H1 (cell line): Measurements from ENCODE around the gene CUL1. TPM values are rescaled to one million over a fixed set of nuclear protein-coding genes. Genes with fewer than 3 reads are reported as not detected.

Source experiments
- EP300 ChIP-seq, 2 experiments: IDR thresholded peaks; 1 replicate in 1 of 2; 2 replicates in 1 of 2; pipeline ENCODE4 v1.6.1; 2011 to 2012; ENCODE audit warnings: low read depth in 2 of 2, low read length in 2 of 2, mild to moderate bottlenecking in 2 of 2, borderline replicate concordance in 1 of 2, inconsistent platforms in 1 of 2, moderate library complexity in 1 of 2
- HDAC2 ChIP-seq, 2 experiments: fragments of 300-600 bp in 1 of 2; sonication (generic) in 1 of 2; IDR thresholded peaks; 2 replicates each; pipeline ENCODE4 v1.6.1; 2011 to 2012; ENCODE audit warnings: low read depth in 2 of 2, low read length in 2 of 2, mild to moderate bottlenecking in 2 of 2, moderate library complexity in 2 of 2, borderline replicate concordance in 1 of 2, inconsistent platforms in 1 of 2
- KDM1A ChIP-seq: fragments of 200-600, 300-600 bp; sonication (generic); IDR thresholded peaks from 2 replicates; pipeline ENCODE4 v1.7.1; 2016; ENCODE audit warnings: mild to moderate bottlenecking, low read length, borderline replicate concordance
- SRF ChIP-seq: IDR thresholded peaks from 2 replicates; pipeline ENCODE4 v1.6.1; 2011; ENCODE audit warnings: mild to moderate bottlenecking, low read depth, low read length, moderate library complexity
- USF2 ChIP-seq: IDR thresholded peaks from 2 replicates; pipeline ENCODE4 v1.6.1; 2011; ENCODE audit warnings: low read length, improper control_type of control experiment
- polyA plus RNA-seq, 7 experiments: library from polyadenylated mRNA; depleted of rRNA in 3 of 7; stranded (reverse) in 5 of 7; unstranded in 2 of 7; fragments of >200 nt in 5 of 7; fragments of 200-250 nt in 2 of 7; gene quantifications; 1 replicate in 5 of 7; 2 replicates in 1 of 7; 4 replicates in 1 of 7; pipeline versions ENCODE4 v1.2.1 to v1.2.3, GENCODE V29; 2011 to 2013; ENCODE audit warnings: missing spikeins in 2 of 7, mixed read lengths in 2 of 7
- total RNA-seq: library from RNA; stranded (reverse); fragmentation: NEBNext Ultra II Directional; extraction: Animal tissue kit (Norgen Biotek cat#: 25700); gene quantifications from 2 replicates; pipeline ENCODE4 v1.2.1, GENCODE V29; 2021
- TF ChIP-seq, protein P1 (sequence below): fragments of 300-600 bp; sonication (generic); IDR thresholded peaks from 2 replicates; pipeline ENCODE4 v1.7.1; 2012; ENCODE audit warnings: low read length, moderate library complexity, mild to moderate bottlenecking, inconsistent platforms; ENCODE audit not compliant: insufficient replicate concordance
- TF ChIP-seq, protein P2 (sequence below): IDR thresholded peaks from 2 replicates; pipeline ENCODE4 v1.6.1; 2012; ENCODE audit warnings: low read length, inconsistent platforms

CUL1 gene
- total and polyA plus RNA-seq, 2 of the 8 experiments (the other 6 are each of a cell fraction or from before 2014, with no cell fraction given), result 33.0 to 77.3 TPM

- TF ChIP-seq, protein P1, sequence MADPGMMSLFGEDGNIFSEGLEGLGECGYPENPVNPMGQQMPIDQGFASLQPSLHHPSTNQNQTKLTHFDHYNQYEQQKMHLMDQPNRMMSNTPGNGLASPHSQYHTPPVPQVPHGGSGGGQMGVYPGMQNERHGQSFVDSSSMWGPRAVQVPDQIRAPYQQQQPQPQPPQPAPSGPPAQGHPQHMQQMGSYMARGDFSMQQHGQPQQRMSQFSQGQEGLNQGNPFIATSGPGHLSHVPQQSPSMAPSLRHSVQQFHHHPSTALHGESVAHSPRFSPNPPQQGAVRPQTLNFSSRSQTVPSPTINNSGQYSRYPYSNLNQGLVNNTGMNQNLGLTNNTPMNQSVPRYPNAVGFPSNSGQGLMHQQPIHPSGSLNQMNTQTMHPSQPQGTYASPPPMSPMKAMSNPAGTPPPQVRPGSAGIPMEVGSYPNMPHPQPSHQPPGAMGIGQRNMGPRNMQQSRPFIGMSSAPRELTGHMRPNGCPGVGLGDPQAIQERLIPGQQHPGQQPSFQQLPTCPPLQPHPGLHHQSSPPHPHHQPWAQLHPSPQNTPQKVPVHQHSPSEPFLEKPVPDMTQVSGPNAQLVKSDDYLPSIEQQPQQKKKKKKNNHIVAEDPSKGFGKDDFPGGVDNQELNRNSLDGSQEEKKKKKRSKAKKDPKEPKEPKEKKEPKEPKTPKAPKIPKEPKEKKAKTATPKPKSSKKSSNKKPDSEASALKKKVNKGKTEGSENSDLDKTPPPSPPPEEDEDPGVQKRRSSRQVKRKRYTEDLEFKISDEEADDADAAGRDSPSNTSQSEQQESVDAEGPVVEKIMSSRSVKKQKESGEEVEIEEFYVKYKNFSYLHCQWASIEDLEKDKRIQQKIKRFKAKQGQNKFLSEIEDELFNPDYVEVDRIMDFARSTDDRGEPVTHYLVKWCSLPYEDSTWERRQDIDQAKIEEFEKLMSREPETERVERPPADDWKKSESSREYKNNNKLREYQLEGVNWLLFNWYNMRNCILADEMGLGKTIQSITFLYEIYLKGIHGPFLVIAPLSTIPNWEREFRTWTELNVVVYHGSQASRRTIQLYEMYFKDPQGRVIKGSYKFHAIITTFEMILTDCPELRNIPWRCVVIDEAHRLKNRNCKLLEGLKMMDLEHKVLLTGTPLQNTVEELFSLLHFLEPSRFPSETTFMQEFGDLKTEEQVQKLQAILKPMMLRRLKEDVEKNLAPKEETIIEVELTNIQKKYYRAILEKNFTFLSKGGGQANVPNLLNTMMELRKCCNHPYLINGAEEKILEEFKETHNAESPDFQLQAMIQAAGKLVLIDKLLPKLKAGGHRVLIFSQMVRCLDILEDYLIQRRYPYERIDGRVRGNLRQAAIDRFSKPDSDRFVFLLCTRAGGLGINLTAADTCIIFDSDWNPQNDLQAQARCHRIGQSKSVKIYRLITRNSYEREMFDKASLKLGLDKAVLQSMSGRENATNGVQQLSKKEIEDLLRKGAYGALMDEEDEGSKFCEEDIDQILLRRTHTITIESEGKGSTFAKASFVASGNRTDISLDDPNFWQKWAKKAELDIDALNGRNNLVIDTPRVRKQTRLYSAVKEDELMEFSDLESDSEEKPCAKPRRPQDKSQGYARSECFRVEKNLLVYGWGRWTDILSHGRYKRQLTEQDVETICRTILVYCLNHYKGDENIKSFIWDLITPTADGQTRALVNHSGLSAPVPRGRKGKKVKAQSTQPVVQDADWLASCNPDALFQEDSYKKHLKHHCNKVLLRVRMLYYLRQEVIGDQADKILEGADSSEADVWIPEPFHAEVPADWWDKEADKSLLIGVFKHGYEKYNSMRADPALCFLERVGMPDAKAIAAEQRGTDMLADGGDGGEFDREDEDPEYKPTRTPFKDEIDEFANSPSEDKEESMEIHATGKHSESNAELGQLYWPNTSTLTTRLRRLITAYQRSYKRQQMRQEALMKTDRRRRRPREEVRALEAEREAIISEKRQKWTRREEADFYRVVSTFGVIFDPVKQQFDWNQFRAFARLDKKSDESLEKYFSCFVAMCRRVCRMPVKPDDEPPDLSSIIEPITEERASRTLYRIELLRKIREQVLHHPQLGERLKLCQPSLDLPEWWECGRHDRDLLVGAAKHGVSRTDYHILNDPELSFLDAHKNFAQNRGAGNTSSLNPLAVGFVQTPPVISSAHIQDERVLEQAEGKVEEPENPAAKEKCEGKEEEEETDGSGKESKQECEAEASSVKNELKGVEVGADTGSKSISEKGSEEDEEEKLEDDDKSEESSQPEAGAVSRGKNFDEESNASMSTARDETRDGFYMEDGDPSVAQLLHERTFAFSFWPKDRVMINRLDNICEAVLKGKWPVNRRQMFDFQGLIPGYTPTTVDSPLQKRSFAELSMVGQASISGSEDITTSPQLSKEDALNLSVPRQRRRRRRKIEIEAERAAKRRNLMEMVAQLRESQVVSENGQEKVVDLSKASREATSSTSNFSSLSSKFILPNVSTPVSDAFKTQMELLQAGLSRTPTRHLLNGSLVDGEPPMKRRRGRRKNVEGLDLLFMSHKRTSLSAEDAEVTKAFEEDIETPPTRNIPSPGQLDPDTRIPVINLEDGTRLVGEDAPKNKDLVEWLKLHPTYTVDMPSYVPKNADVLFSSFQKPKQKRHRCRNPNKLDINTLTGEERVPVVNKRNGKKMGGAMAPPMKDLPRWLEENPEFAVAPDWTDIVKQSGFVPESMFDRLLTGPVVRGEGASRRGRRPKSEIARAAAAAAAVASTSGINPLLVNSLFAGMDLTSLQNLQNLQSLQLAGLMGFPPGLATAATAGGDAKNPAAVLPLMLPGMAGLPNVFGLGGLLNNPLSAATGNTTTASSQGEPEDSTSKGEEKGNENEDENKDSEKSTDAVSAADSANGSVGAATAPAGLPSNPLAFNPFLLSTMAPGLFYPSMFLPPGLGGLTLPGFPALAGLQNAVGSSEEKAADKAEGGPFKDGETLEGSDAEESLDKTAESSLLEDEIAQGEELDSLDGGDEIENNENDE, result no peak
- TF ChIP-seq HDAC2 (IDR thresholded peaks at IDR 0.05; ENCODE audit: borderline replicate concordance in 1 of 2, low read depth in 2 of 2, low read length in 2 of 2) (no peak), EP300 (IDR thresholded peaks at IDR 0.05; ENCODE audit: borderline replicate concordance in 1 of 2, low read depth in 2 of 2, low read length in 2 of 2) (no peak), KDM1A (no peak), USF2 (no peak), SRF (no peak)
- TF ChIP-seq, protein P2, sequence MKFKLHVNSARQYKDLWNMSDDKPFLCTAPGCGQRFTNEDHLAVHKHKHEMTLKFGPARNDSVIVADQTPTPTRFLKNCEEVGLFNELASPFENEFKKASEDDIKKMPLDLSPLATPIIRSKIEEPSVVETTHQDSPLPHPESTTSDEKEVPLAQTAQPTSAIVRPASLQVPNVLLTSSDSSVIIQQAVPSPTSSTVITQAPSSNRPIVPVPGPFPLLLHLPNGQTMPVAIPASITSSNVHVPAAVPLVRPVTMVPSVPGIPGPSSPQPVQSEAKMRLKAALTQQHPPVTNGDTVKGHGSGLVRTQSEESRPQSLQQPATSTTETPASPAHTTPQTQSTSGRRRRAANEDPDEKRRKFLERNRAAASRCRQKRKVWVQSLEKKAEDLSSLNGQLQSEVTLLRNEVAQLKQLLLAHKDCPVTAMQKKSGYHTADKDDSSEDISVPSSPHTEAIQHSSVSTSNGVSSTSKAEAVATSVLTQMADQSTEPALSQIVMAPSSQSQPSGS, result no peak
Observed at GRCh38 chr7:148665221-148665620, 33.5 kb upstream of the CUL1 start (continued).
